ENCODE measurements around the gene FLT3.
"Not testable (repeated sequence)": the region's sequence is repeated elsewhere in the genome, so short reads cannot be mapped to it uniquely, and the experiment has no call there.

GRCh38 chr13:28141542-28141941, 41.2 kb upstream of the FLT3 start:
- TF ChIP-seq POLR2A (IDR thresholded peaks at IDR 0.05; ENCODE audit: low read depth); POLR2AphosphoS5 (IDR thresholded peaks at IDR 0.05); EP300 (IDR thresholded peaks at IDR 0.05): not testable (repeated sequence)
- TF ChIP-seq, protein P1, sequence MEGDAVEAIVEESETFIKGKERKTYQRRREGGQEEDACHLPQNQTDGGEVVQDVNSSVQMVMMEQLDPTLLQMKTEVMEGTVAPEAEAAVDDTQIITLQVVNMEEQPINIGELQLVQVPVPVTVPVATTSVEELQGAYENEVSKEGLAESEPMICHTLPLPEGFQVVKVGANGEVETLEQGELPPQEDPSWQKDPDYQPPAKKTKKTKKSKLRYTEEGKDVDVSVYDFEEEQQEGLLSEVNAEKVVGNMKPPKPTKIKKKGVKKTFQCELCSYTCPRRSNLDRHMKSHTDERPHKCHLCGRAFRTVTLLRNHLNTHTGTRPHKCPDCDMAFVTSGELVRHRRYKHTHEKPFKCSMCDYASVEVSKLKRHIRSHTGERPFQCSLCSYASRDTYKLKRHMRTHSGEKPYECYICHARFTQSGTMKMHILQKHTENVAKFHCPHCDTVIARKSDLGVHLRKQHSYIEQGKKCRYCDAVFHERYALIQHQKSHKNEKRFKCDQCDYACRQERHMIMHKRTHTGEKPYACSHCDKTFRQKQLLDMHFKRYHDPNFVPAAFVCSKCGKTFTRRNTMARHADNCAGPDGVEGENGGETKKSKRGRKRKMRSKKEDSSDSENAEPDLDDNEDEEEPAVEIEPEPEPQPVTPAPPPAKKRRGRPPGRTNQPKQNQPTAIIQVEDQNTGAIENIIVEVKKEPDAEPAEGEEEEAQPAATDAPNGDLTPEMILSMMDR (IDR thresholded peaks at IDR 0.05), result not testable (repeated sequence)

All from esophagus muscularis mucosa (tissue), 4 donors.